Measurements from ENCODE around the gene EOGT. TPM values are rescaled to one million over a fixed set of nuclear protein-coding genes. Genes with fewer than 3 reads are reported as not detected.

The EOGT gene
- total RNA-seq, 2 donors from 2014 or later, result 15.5 to 24.4 TPM

DNA sequence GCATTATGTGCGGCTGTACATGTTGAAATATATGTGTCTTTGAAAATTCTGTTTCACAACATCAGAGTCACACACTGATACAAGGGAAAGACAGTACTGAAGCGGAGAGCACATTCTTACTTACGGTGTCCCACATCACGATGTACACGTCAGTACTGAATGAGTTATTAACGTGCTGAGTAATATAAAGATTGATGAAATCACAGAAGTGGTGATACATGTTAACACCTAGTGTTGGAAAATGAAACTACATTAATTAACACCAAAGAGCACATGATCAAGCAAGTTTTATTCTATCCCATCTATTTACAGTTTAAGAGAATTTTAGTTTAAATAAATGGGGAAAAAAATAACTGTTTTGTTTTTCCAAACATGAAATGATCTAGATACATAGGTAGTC lies 15.6 kb downstream of the EOGT start:
- H3K27ac Mint-ChIP-seq, result peak overlapping the region; percentile 77

DNA sequence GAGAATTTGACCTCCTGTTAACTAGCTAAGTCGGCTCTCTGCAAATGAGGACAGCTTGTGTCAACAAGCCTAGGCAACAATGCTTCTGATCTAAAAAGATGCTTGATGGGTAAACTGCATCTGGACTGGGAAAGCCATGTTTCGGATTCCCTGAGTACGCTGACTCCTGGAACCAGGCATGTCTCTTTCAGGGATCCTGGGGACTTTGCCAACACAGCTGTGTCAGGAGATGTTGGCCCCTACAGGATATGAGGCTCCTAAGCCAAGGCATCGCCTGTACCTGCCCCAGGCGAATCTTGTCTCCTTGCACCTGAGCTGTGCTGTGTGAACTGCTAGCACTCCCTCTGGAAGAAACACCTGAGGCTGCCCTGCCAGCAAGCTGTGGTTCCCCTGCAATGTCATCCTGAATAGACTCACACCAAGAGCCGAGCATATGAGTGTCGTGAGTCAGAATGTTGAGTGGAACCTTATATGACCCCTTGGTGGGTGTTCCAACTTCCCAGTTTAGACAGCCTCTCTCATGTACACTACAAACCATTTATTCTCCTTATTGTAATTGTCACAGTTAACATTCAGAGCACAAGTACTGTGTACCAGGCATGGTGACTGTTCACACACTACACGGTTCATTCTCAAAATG lies 17.0 kb downstream of the EOGT start:
- Mint-ChIP-seq H3K9me3 (no peaks in the 10 kb centered on the region), H3K27ac (peak overlapping the region; percentile 77), H3K4me1 (peaks cover 11% of the 10 kb centered on the region), H3K4me3 (peak overlapping the region; percentile 61), H3K36me3 (ENCODE audit: low read depth) (peaks cover 94% of the 10 kb centered on the region), H3K27me3 (no peaks in the 10 kb centered on the region)
- peak; percentile 76 for ATAC-seq (replicated peaks)

More for the DNA sequence above, 15.6 kb downstream of the EOGT start:
- Mint-ChIP-seq H3K27me3 (no peaks in the 10 kb centered on the region), H3K9me3 (no peaks in the 10 kb centered on the region), H3K36me3 (ENCODE audit: low read depth) (peaks cover 92% of the 10 kb centered on the region), H3K4me1 (peaks cover 11% of the 10 kb centered on the region), H3K4me3 (peak overlapping the region; percentile 61)
- ATAC-seq (replicated peaks), result peak; percentile 91

DNA sequence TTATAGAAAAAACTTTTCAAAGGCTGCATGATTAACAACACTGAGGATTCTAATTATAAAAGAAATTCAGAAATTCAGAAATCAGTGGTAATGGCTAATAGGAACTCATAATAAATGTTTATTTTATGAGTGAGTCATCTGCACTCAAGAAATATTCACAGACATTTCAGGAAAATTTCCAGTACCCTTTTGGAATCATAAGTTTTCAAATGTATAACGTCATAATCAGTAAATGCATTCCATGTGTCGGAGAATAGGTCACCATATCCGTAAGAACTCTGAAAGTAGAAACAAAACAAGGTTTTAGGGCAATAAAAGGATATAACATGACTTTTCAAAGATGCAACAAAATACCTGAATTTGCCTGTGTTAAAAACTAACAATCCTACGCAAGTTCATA lies 24.7 kb downstream of the EOGT start:
- H3K9me3 Mint-ChIP-seq, result peaks cover 5% of the 10 kb centered on the region
- no peaks in the 10 kb centered on the region for H3K27me3 Mint-ChIP-seq
- H3K36me3 Mint-ChIP-seq (ENCODE audit: low read depth), result peaks cover 85% of the 10 kb centered on the region
- no peak overlapping the region for H3K4me3 Mint-ChIP-seq
- H3K27ac Mint-ChIP-seq, result no peak overlapping the region
- peaks cover 12% of the 10 kb centered on the region for H3K4me1 Mint-ChIP-seq
- ATAC-seq (replicated peaks), result no peak

DNA sequence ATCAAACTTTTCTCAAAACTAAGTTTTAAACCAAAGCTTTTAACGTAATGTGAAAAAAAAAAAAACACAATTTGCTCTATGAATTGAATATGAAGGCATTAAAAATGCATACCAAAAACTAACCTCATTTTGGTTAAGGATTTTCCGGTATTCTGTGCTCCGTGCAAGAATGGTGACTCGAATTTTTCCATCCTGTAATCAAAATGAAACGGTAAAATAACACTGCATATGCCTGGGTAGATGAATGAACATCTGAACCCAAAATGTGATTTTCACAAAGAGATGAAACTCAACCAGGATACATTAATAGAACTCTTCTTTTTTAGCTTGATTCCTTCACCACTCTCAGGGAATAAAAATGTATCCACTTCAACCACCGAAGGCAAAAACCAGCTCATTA lies 26.2 kb downstream of the EOGT start:
- Mint-ChIP-seq H3K36me3 (ENCODE audit: low read depth) (peaks cover 83% of the 10 kb centered on the region), H3K27me3 (no peaks in the 10 kb centered on the region), H3K4me3 (no peak overlapping the region), H3K9me3 (peaks cover 5% of the 10 kb centered on the region), H3K4me1 (peaks cover 12% of the 10 kb centered on the region), H3K27ac (no peak overlapping the region)
- ATAC-seq (replicated peaks), result peak; percentile 60

DNA sequence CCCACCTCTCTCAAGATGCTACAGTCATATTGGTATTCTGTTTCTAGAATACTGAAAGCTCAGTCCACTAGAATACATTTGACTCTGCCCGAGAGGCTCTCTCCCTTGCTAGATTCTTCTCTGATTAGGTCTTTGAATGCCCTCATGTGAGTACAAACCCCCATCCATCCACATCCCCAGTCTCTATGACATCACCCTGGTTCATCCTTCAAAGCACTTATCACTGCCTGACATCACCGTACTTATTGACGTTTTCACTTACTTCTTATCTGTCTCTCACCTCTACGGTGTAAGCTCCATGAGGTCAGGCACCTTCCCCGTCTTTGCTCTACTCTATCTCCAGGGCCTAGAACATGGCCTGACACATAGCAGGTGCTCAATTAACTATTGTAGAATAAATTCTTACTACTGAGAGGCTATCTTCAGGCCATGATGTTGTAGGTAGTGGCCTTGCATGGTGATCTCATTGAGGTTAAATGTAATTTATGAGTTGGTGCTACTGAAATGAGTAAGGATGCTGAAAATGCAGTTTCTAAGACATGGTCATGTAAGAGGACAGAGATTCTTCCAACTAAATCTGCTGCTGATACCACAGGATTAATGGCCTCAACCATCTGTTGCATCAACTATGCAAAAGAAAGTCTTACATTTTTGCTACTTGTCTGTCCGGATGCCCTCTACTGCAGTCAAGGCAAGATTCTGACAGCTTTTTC lies 26.8 kb downstream of the EOGT start:
- H3K27ac Mint-ChIP-seq, result peak overlapping the region; percentile 74
- H3K4me1 Mint-ChIP-seq, result peaks cover 12% of the 10 kb centered on the region
- ATAC-seq (replicated peaks), result peak; percentile 84

DNA sequence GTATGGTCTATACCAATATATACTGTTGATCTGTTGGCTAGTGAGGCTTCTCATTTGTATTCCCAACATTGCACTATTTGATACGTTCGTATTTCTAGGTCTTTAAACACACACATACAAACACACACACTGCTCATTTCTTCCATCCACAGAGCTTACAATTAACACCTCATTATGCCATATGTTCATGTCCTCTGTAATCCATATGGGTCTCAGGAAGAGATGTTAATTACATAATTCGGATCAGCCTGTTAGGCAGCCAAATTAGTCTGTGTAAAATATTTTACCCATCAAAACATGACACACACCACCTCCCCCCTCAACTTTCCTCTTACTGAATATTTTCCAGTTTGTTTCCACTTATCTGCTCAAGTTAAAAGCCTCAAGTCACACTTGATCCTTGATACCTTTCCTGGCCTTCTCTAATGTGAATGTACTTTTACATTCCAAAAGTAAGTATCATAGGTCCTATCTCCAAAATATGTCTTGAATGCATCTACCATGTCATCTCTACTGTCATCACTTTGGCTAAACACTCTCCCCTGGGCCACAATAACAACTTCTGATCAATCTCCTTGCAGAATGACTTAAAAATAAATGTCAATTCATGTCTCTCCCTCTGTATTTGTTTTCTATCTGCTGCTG lies 28.2 kb downstream of the EOGT start:
- H3K4me3 Mint-ChIP-seq, result no peak overlapping the region
- peaks cover 5% of the 10 kb centered on the region for H3K9me3 Mint-ChIP-seq
- peaks cover 12% of the 10 kb centered on the region for H3K4me1 Mint-ChIP-seq
- peaks cover 88% of the 10 kb centered on the region for H3K36me3 Mint-ChIP-seq (ENCODE audit: low read depth)
- H3K27ac Mint-ChIP-seq, result peak overlapping the region; percentile 3
- no peak for ATAC-seq (replicated peaks)
- H3K27me3 Mint-ChIP-seq, result no peaks in the 10 kb centered on the region

More for the DNA sequence above, 26.8 kb downstream of the EOGT start:
- Mint-ChIP-seq H3K4me3 (no peak overlapping the region), H3K9me3 (peaks cover 5% of the 10 kb centered on the region), H3K36me3 (ENCODE audit: low read depth) (peaks cover 83% of the 10 kb centered on the region), H3K27me3 (no peaks in the 10 kb centered on the region)

DNA sequence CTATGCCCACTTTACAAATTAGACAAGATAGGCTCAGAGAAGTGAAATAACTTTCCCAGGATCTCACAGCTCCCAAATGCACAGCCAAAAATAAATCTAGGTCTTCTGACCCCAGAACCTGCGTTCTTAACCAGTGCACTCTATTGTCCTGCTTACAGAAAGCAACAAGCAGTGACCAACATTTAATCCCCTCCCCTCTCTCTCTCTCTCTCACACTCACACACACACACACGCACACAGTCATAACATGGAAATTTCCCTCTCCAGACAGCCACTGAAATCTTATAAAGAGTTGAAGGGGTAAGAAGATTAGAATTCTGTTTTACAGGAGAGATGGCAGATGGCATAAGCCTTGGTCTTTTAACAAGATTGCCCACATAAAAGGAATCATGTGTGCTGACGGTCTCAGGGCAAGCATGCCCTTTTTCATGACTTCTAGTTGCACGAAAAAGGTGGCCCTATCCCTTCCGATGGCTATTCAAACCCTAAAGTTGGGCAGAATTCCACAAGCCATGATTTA lies 29.4 kb downstream of the EOGT start:
- ATAC-seq (replicated peaks), result no peak
- Mint-ChIP-seq H3K36me3 (ENCODE audit: low read depth) (peaks cover 96% of the 10 kb centered on the region), H3K27ac (no peak overlapping the region), H3K9me3 (peaks cover 5% of the 10 kb centered on the region), H3K4me3 (no peak overlapping the region), H3K4me1 (peaks cover 12% of the 10 kb centered on the region), H3K27me3 (no peaks in the 10 kb centered on the region)

DNA sequence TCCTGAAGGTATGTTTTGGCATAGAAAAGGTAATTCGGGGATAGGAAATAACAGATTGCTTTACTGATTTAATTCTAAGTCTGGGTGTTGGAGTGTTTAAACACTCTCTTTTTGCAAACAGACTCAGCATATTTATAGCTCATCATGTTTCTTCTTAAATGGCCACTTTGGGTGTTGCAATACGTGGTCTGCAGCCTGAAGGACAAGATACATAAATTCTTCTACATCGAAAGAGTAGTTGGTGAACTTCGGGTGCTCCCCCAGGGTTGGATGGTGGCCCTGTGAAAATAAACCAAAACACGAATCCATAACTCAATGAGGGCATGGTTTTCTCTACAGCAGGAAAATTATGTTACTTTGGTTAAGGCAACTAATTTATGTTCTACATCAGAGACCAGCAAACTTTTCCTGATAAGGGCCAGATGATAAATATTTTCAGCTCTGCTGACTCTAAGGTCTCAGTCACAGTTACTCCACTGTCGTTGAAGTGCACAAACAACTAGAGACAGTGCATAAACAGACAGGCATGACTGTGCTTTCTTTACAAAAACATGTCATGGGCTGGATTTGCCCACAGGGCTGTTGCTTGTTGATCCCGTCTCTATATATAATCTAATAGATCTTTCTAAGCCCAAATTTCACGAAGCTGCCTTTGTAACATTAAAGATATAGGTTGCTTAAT lies 35.9 kb downstream of the EOGT start:
- no peak for ATAC-seq (replicated peaks)
- Mint-ChIP-seq H3K9me3 (no peaks in the 10 kb centered on the region), H3K27ac (no peak overlapping the region), H3K27me3 (no peaks in the 10 kb centered on the region), H3K4me1 (no peaks in the 10 kb centered on the region), H3K36me3 (ENCODE audit: low read depth) (peaks cover 59% of the 10 kb centered on the region), H3K4me3 (no peak overlapping the region)

DNA sequence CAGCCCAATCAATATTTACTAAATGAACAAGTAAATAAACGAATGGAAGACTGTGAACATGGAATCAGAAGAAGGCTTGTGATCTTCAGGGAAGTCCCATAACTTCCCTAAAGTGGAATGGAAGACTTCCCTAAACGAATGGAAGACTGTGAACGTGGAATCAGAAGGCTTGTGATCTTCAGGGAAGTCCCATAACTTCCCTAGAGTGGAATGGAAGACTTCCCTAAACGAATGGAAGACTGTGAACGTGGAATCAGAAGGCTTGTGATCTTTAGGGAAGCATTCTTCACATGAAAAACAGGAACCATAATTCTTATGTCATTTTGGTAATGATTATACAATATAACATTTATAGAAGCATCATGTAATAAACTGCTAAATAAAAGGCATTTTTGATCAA lies 38.8 kb downstream of the EOGT start:
- Mint-ChIP-seq H3K36me3 (ENCODE audit: low read depth) (peaks cover 30% of the 10 kb centered on the region), H3K27me3 (peaks cover 5% of the 10 kb centered on the region), H3K27ac (no peak overlapping the region), H3K4me1 (no peaks in the 10 kb centered on the region), H3K4me3 (no peak overlapping the region), H3K9me3 (no peaks in the 10 kb centered on the region)
- no peak for ATAC-seq (replicated peaks)

DNA sequence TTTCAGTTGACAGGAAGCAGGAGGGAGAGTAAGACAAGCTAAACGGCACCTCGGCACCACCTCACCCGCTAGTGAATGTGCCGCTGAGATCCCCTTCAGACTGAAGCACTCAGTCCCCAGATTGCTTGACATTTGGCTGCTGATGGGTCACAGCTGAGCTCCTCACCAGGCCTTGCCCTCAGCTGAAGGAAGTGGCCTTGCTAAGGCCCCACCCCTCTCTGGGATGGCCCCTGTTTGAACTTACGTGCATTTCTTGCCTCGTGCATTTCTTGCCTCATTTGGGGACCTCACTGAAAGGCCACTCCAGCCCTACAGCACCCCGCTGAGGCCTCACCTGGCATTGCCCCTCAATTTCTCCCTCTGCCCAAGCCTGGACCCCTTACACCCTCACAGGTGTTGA lies 39.8 kb downstream of the EOGT start:
- H3K4me1 Mint-ChIP-seq, result no peaks in the 10 kb centered on the region
- H3K27me3 Mint-ChIP-seq, result peaks cover 12% of the 10 kb centered on the region
- no peak for ATAC-seq (replicated peaks)
- H3K27ac Mint-ChIP-seq, result no peak overlapping the region
- no peaks in the 10 kb centered on the region for H3K9me3 Mint-ChIP-seq
- H3K36me3 Mint-ChIP-seq (ENCODE audit: low read depth), result peaks cover 20% of the 10 kb centered on the region
- no peak overlapping the region for H3K4me3 Mint-ChIP-seq

DNA sequence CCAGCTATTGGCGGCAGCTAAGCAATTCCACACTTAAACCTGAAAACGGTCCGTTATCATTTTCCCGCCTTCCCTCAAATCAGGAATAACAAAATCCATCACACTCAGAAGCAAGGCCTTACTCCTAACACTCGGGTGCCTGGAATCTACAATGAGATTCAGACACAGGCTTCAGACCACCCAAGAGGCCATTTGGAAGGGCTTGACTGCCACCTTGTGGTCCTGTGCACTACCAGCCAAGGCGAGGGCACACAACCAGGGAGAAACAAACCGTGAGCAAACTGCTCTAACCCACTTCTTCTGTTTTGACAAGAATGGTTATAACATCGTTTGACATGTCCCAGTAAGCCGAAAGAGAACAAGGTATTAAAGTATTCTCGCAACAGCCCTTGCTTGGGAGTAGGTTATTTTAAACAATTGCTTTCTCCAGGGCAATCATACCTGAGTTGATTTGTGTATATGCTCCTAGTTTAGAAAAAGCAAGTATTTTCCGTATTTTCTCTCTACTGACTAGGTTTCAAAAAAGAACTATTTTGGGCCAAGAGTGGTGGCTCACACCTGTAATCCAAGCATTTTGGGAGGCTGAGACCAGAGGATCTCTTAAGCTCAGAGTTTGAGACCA lies 41.0 kb downstream of the EOGT start:
- ATAC-seq (replicated peaks), result peak; percentile 48
- H3K27ac Mint-ChIP-seq, result no peak overlapping the region
- H3K4me1 Mint-ChIP-seq, result no peaks in the 10 kb centered on the region
- no peak overlapping the region for H3K4me3 Mint-ChIP-seq
- H3K36me3 Mint-ChIP-seq (ENCODE audit: low read depth), result peaks cover 8% of the 10 kb centered on the region
- no peaks in the 10 kb centered on the region for H3K9me3 Mint-ChIP-seq
- H3K27me3 Mint-ChIP-seq, result peaks cover 16% of the 10 kb centered on the region

DNA sequence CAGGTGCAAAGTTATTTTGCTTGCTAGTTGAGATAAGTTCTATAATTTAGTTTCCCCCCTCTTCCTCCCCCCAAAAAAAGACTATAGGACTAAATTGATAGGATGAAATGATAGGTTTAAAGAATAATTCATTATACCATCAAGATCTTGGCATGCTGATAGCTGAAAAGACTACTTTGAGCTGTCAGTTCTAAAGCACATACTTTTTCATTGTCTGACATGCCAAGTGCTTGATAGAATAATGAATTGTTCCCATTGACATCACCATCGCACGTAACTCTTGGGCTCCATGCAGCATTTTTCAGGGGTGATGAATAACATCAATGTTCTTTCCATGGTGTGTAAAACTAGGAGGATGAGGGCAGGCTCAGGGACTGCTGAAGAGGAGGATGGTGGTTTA lies 48.8 kb downstream of the EOGT start:
- no peaks in the 10 kb centered on the region for H3K4me1 Mint-ChIP-seq
- peaks cover 38% of the 10 kb centered on the region for H3K27me3 Mint-ChIP-seq
- H3K36me3 Mint-ChIP-seq (ENCODE audit: low read depth), result no peaks in the 10 kb centered on the region
- H3K27ac Mint-ChIP-seq, result no peak overlapping the region
- ATAC-seq (replicated peaks), result no peak
- H3K9me3 Mint-ChIP-seq, result no peaks in the 10 kb centered on the region
- H3K4me3 Mint-ChIP-seq, result no peak overlapping the region

DNA sequence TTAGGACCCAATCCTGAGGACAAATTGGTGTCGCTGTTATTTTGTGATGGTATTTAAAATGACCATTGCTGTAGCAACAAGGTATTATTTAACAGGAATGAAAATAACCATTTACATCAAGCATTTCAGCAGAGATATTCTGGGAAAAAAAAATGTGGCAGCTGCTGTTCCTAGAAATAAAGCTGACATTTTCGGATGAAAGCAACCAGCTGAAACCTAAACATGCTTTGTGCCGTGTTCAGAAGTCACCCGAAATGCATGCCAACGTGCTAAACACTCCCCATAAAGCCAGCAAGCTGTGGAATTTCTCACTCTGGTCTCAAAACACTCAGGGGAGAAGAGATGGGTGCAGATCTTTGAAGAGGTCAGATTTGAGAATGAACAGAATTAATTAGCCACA lies 49.6 kb downstream of the EOGT start:
- ATAC-seq (replicated peaks), result no peak
- no peak overlapping the region for H3K4me3 Mint-ChIP-seq

DNA sequence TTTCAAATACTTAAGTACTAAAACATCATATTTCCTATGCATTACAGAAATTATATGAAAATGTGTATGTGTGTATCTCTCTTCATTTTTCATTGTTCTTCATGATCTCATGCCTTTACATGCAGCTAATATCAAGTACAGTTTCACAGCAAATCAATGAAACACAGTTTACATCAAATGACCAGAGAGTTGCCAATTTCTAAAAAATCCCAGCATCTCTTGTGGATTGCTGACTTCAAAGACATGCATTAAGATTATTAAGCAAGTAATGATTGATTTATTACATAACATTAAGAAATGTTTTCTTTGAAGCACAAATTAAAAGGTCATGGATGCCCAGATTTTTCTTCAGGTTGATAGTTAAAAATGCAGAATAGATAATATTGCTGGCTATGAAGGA lies 50.1 kb downstream of the EOGT start:
- H3K4me1 Mint-ChIP-seq, result no peaks in the 10 kb centered on the region
- peaks cover 35% of the 10 kb centered on the region for H3K27me3 Mint-ChIP-seq
- no peak overlapping the region for H3K27ac Mint-ChIP-seq
- no peak overlapping the region for H3K4me3 Mint-ChIP-seq
- no peaks in the 10 kb centered on the region for H3K9me3 Mint-ChIP-seq
- no peaks in the 10 kb centered on the region for H3K36me3 Mint-ChIP-seq (ENCODE audit: low read depth)
- no peak for ATAC-seq (replicated peaks)

More for the DNA sequence above, 49.6 kb downstream of the EOGT start:
- Mint-ChIP-seq H3K9me3 (no peaks in the 10 kb centered on the region), H3K27me3 (peaks cover 38% of the 10 kb centered on the region), H3K4me1 (no peaks in the 10 kb centered on the region), H3K36me3 (ENCODE audit: low read depth) (no peaks in the 10 kb centered on the region), H3K27ac (no peak overlapping the region)

All from activated T-helper 17 cell treated with anti-CD3 and anti-CD28 coated beads, Interleukin-2, amount 50 U/mL, for 72 hours (primary cell).